ENCODE measurements around the gene RPSA. TPM values are rescaled to one million over a fixed set of nuclear protein-coding genes. Genes with fewer than 3 reads are reported as not detected.
"Not testable (repeated sequence)": the region's sequence is repeated elsewhere in the genome, so short reads cannot be mapped to it uniquely, and the experiment has no call there.

RPSA gene
- total RNA-seq, 4 donors from 2014 or later, result 637 to 1,292 (median 907) TPM

- Histone ChIP-seq H3K27me3 (peaks cover 5% of the 10 kb centered on the region), H3K9me3 (no peaks in the 10 kb centered on the region), H3K4me3 (no peak overlapping the region), H3K27ac (no peak overlapping the region), H3K4me1 (no peaks in the 10 kb centered on the region), H3K36me3 (no peaks in the 10 kb centered on the region)
- no peak for TF ChIP-seq POLR2A (IDR thresholded peaks at IDR 0.05)
- no peak for TF ChIP-seq POLR2AphosphoS5 (IDR thresholded peaks at IDR 0.05)
- no peak for TF ChIP-seq CTCF (IDR thresholded peaks at IDR 0.05)
- TF ChIP-seq EP300 (IDR thresholded peaks at IDR 0.05), result no peak
- no peak for ATAC-seq
- 63 to 65% methylated on average over 1 to 2 of the region's 3 CpGs for WGBS, 2 donors (ENCODE audit: low coverage in 1 of 2)
Measured at GRCh38 chr3:39454591-39455217, 48.2 kb downstream of the RPSA start.

- Histone ChIP-seq H3K27ac (no peak overlapping the region), H3K36me3 (no peaks in the 10 kb centered on the region), H3K4me1 (no peaks in the 10 kb centered on the region), H3K27me3 (peaks cover 5% of the 10 kb centered on the region), H3K4me3 (no peak overlapping the region), H3K9me3 (no peaks in the 10 kb centered on the region)
- TF ChIP-seq POLR2AphosphoS5 (IDR thresholded peaks at IDR 0.05) (no peak), CTCF (IDR thresholded peaks at IDR 0.05) (no peak)
- WGBS, 2 donors (ENCODE audit: low coverage in 1 of 2), result 92 to 94% methylated on average over 16 to 19 of the region's 20 CpGs
- ATAC-seq, result no peak
Measured at GRCh38 chr3:39456159-39456558, 49.6 kb downstream of the RPSA start.

- H3K36me3 ChIP-seq, result no peaks in the 10 kb centered on the region
- 86 to 87% methylated on average over 5 to 8 of the region's 9 CpGs for WGBS, 2 donors (ENCODE audit: low coverage in 1 of 2)
- no peaks in the 10 kb centered on the region for H3K9me3 ChIP-seq
- peaks cover 5% of the 10 kb centered on the region for H3K27me3 ChIP-seq
- TF ChIP-seq POLR2AphosphoS5 (IDR thresholded peaks at IDR 0.05) (no peak), EP300 (IDR thresholded peaks at IDR 0.05) (no peak), CTCF (IDR thresholded peaks at IDR 0.05) (no peak), POLR2A (IDR thresholded peaks at IDR 0.05) (no peak)
- no peak overlapping the region for H3K4me3 ChIP-seq
- no peaks in the 10 kb centered on the region for H3K4me1 ChIP-seq
- no peak for ATAC-seq
- H3K27ac ChIP-seq, result no peak overlapping the region
Measured at GRCh38 chr3:39457361-39457760, 50.8 kb downstream of the RPSA start.

- H3K27ac ChIP-seq, result not testable (repeated sequence)
Measured at GRCh38 chr3:39458579-39458978, 52.1 kb downstream of the RPSA start.

GRCh38 chr3:39460677-39461076 is 54.2 kb downstream of the RPSA start:
- TF ChIP-seq POLR2A (IDR thresholded peaks at IDR 0.05) (no peak), CTCF (IDR thresholded peaks at IDR 0.05) (no peak), EP300 (IDR thresholded peaks at IDR 0.05) (no peak), POLR2AphosphoS5 (IDR thresholded peaks at IDR 0.05) (no peak)
- ATAC-seq, result no peak
- Histone ChIP-seq H3K4me1 (no peaks in the 10 kb centered on the region), H3K27me3 (peaks cover 5% of the 10 kb centered on the region), H3K9me3 (no peaks in the 10 kb centered on the region), H3K36me3 (no peaks in the 10 kb centered on the region), H3K27ac (no peak overlapping the region), H3K4me3 (no peak overlapping the region)
- WGBS, 2 donors (ENCODE audit: low coverage in 1 of 2), result 51 to 57% methylated on average over 2 of the region's 2 CpGs

More at GRCh38 chr3:39458579-39458978, 52.1 kb downstream of the RPSA start:
- WGBS, 2 donors (ENCODE audit: low coverage in 1 of 2), result 94 to 97% methylated on average over 3 to 4 of the region's 5 CpGs
- not testable (repeated sequence) for H3K4me1 ChIP-seq, H3K9me3 ChIP-seq, ATAC-seq, H3K36me3 ChIP-seq, H3K4me3 ChIP-seq, H3K27me3 ChIP-seq

Small RNAs within 50 kb of the gene (small RNA-seq; reads per million reads assigned to genes)
- gene SNORA6 (0 reads per million in 4 donors), gene SNORA62 (0 reads per million in 4 donors)

Other genes starting within 250 kb of the RPSA start
- gene XIRP1, start 214.1 kb upstream of the RPSA start, total RNA-seq, result under 1 TPM in 1 of 4 donors, not detected in 3; 0.40 TPM
- gene CX3CR1, start 126.7 kb upstream of the RPSA start, total RNA-seq, result under 1 TPM; 0.31 to 0.94 (median 0.66) TPM
- not detected for gene CCR8, start 77.0 kb upstream of the RPSA start, total RNA-seq
- gene SLC25A38, start 23.4 kb upstream of the RPSA start, total RNA-seq, result 10 to 100 TPM; 24.9 to 44.8 (median 28.5) TPM
- gene MOBP, start 61.0 kb downstream of the RPSA start, total RNA-seq, result under 1 TPM in 2 of 4 donors, not detected in 2; 0.08 to 0.47 TPM

Data from gastroesophageal sphincter (tissue), 4 donors.